GM23338 (cell line): ENCODE measurements around the gene ERBB4. TPM values are rescaled to one million over a fixed set of nuclear protein-coding genes. Genes with fewer than 3 reads are reported as not detected.

Experiments used
- ATAC-seq: fragments of 200-7000 bp; cut with Tn5 transposase; 3 replicates; pipeline ENCODE4 v1.9.1; 2020
- DNase-seq: peaks from one replicate; pipeline ENCODE4 v3.0.0-alpha.2; 2015; ENCODE audit warnings: low spot score
- H2AFZ ChIP-seq: fragments of 200-600 bp; sonication (generic); 2 replicates; pipeline ENCODE4 v1.8.0; 2016; ENCODE audit warnings: antibody characterized with exemption, mild to moderate bottlenecking, moderate library complexity
- H3F3A ChIP-seq: fragments of 200-600 bp; sonication (generic); replicated peaks from 2 replicates; pipeline ENCODE4 v1.8.0; 2017; ENCODE audit warnings: antibody characterized with exemption, mixed run types, low read depth
- H3K27ac ChIP-seq: fragments of 200-600 bp; sonication (generic); 2 replicates; pipeline ENCODE4 v1.6.1; 2016; ENCODE audit warnings: low read depth
- H3K27me3 ChIP-seq: fragments of 200-600 bp; sonication (generic); 2 replicates; pipeline ENCODE4 v1.8.0; 2016; ENCODE audit warnings: mild to moderate bottlenecking, mixed run types, moderate library complexity; ENCODE audit not compliant: insufficient read depth
- H3K36me3 ChIP-seq: fragments of 200-600 bp; sonication (generic); 2 replicates; pipeline ENCODE4 v1.8.0; 2016; ENCODE audit warnings: mild to moderate bottlenecking; ENCODE audit not compliant: insufficient read depth
- H3K4me1 ChIP-seq: fragments of 200-600 bp; sonication (generic); 2 replicates; pipeline ENCODE4 v1.8.0; 2016; ENCODE audit warnings: mild to moderate bottlenecking, moderate library complexity; ENCODE audit not compliant: insufficient read depth
- H3K4me2 ChIP-seq: fragments of 200-600 bp; sonication (generic); 2 replicates; pipeline ENCODE4 v1.7.1; 2017; ENCODE audit warnings: mixed run types
- H3K4me3 ChIP-seq: fragments of 200-600 bp; sonication (generic); 2 replicates; pipeline ENCODE4 v1.6.1; 2016; ENCODE audit warnings: mixed run types
- H3K79me2 ChIP-seq: fragments of 200-600 bp; sonication (generic); replicated peaks from 2 replicates; pipeline ENCODE4 v1.8.0; 2017; ENCODE audit warnings: mild to moderate bottlenecking; ENCODE audit not compliant: insufficient read depth
- H3K9me2 ChIP-seq: fragments of 200-600 bp; sonication (generic); 2 replicates; pipeline ENCODE4 v1.8.0; 2017; ENCODE audit not compliant: insufficient read depth
- H4K20me1 ChIP-seq: fragments of 200-600 bp; sonication (generic); replicated peaks from 2 replicates; pipeline ENCODE4 v1.8.0; 2017; ENCODE audit warnings: mild to moderate bottlenecking; ENCODE audit not compliant: insufficient read depth
- H3K27ac Mint-ChIP-seq: 2 replicates; pipeline ENCODE4 v1.8.0; 2020; ENCODE audit warnings: inconsistent platforms, mild to moderate bottlenecking, moderate library complexity, mixed read lengths
- H3K27me3 Mint-ChIP-seq: 3 replicates; pipeline ENCODE4 v1.8.0; 2022; ENCODE audit warnings: low read depth, mild to moderate bottlenecking, moderate library complexity, mixed read lengths, inconsistent platforms; ENCODE audit not compliant: insufficient read depth, poor library complexity
- H3K36me3 Mint-ChIP-seq: 3 replicates; pipeline ENCODE4 v1.8.0; 2021; ENCODE audit warnings: low read depth, mild to moderate bottlenecking, inconsistent platforms, moderate library complexity, mixed read lengths
- H3K4me1 Mint-ChIP-seq: 3 replicates; pipeline ENCODE4 v1.8.0; 2020; ENCODE audit warnings: mild to moderate bottlenecking, inconsistent platforms, mixed read lengths
- H3K4me3 Mint-ChIP-seq: 3 replicates; pipeline ENCODE4 v1.8.0; 2021; ENCODE audit warnings: moderate library complexity, mild to moderate bottlenecking, inconsistent platforms, mixed read lengths
- H3K9me3 Mint-ChIP-seq: 3 replicates; pipeline ENCODE4 v1.8.0; 2020; ENCODE audit warnings: moderate library complexity, mild to moderate bottlenecking, inconsistent platforms, mixed read lengths
- CTCF ChIP-seq, 2 experiments: fragments of 200-600 bp in 1 of 2; sonication (generic) in 1 of 2; conservative IDR thresholded peaks; 2 replicates each; pipeline versions ENCODE4 v1.5.1 to v1.6.1; 2016 to 2017; ENCODE audit warnings: antibody characterized with exemption in 2 of 2, low read depth in 2 of 2, mild to moderate bottlenecking in 2 of 2, moderate library complexity in 1 of 2
- ETS1 ChIP-seq: IDR thresholded peaks from 2 replicates; pipeline ENCODE4 v1.6.1; 2016; ENCODE audit warnings: antibody characterized with exemption
- EZH2 ChIP-seq: fragments of 200-600 bp; sonication (generic); IDR thresholded peaks from one replicate; pipeline ENCODE4 v1.8.0; 2017; ENCODE audit warnings: antibody characterized with exemption, mild to moderate bottlenecking, low read depth; ENCODE audit not compliant: unreplicated experiment
- EZH2phosphoT487 ChIP-seq: fragments of 200-600 bp; sonication (generic); IDR thresholded peaks from one replicate; pipeline ENCODE4 v1.8.1; 2018; ENCODE audit warnings: antibody characterized with exemption; ENCODE audit not compliant: unreplicated experiment
- JUNB ChIP-seq: IDR thresholded peaks from one replicate; pipeline ENCODE4 v1.6.1; 2016; ENCODE audit warnings: antibody characterized with exemption; ENCODE audit not compliant: unreplicated experiment
- NANOG ChIP-seq: IDR thresholded peaks from 2 replicates; pipeline ENCODE4 v1.6.1; 2016; ENCODE audit warnings: antibody characterized with exemption, borderline replicate concordance
- ZNF462 ChIP-seq: fragments of 250-450 bp; sonication (Bioruptor Pico); IDR thresholded peaks from 2 replicates; pipeline ENCODE4 v1.5.0; 2020; ENCODE audit warnings: mild to moderate bottlenecking, moderate library complexity
- polyA plus RNA-seq: library from polyadenylated mRNA; unstranded; fragments of >200 nt; fragmentation: Nextera tagmentation; extraction: Ambion mirVana; gene quantifications from 2 replicates; pipeline ENCODE4 v1.2.1, GENCODE V29; 2016
- total RNA-seq: library from RNA; depleted of rRNA; stranded (reverse); fragments of >200 nt; shearing (Covaris generic); gene quantifications from 2 replicates; pipeline ENCODE4 v1.2.3, GENCODE V29; 2014

Gene ERBB4
- total and polyA plus RNA-seq, 2 experiments from 2014 or later: 0.73 to 1.1 TPM

- ATAC-seq (no peak; the same call in 2 of the 3 replicates), DNase-seq (peak; percentile 20)
- Mint-ChIP-seq H3K4me3 (no peak overlapping the region), H3K4me1 (peaks cover 34% of the 10 kb centered on the region), H3K36me3 (no peaks in the 10 kb centered on the region), H3K27ac (no peak overlapping the region), H3K9me3 (peaks cover 3% of the 10 kb centered on the region; the same call in 2 of the 3 replicates), H3K27me3 (no peaks in the 10 kb centered on the region)
- Histone ChIP-seq H3K36me3 (no peaks in the 10 kb centered on the region), H3K9me2 (no peaks in the 10 kb centered on the region), H3F3A (no peaks in the 10 kb centered on the region), H3K4me3 (no peak overlapping the region), H3K27ac (no peak overlapping the region), H3K79me2 (no peaks in the 10 kb centered on the region), H3K27me3 (no peaks in the 10 kb centered on the region), H4K20me1 (no peaks in the 10 kb centered on the region), H3K4me2 (peak overlapping the region; percentile 50; the same call in 1 of the 2 replicates), H3K4me1 (peaks cover 22% of the 10 kb centered on the region), H2AFZ (no peak overlapping the region)
- TF ChIP-seq NANOG (peak; percentile 70; the same call in 1 of the 2 replicates), ETS1 (no peak)
Measured at GRCh38 chr2:211469664-211470059, 1068.9 kb downstream of the ERBB4 start.

- H3K27me3 Mint-ChIP-seq: no peaks in the 10 kb centered on the region
- TF ChIP-seq CTCF (conservative IDR thresholded peaks at IDR 0.05; ENCODE audit: low read depth in 2 of 2): no peak
- no peak for TF ChIP-seq EZH2
- no peak for TF ChIP-seq ZNF462 (CRISPR knock-in tag)
- no peak for TF ChIP-seq ETS1
- no peak for TF ChIP-seq JUNB
- TF ChIP-seq NANOG: no peak
- no peak for TF ChIP-seq EZH2phosphoT487
Measured at GRCh38 chr2:211468877-211469663, 1069.5 kb downstream of the ERBB4 start.

More at GRCh38 chr2:211468877-211469663, 1069.5 kb downstream of the ERBB4 start:
- Histone ChIP-seq H3K36me3 (no peaks in the 10 kb centered on the region), H3K9me2 (no peaks in the 10 kb centered on the region), H3K4me3 (no peak overlapping the region), H3F3A (no peaks in the 10 kb centered on the region), H2AFZ (no peak overlapping the region), H3K27ac (no peak overlapping the region), H4K20me1 (no peaks in the 10 kb centered on the region), H3K27me3 (no peaks in the 10 kb centered on the region), H3K79me2 (no peaks in the 10 kb centered on the region), H3K4me2 (peak overlapping the region; percentile 6; the same call in 1 of the 2 replicates), H3K4me1 (peaks cover 22% of the 10 kb centered on the region)
- Mint-ChIP-seq H3K4me1 (peaks cover 34% of the 10 kb centered on the region), H3K27ac (peak overlapping the region; percentile 85), H3K36me3 (no peaks in the 10 kb centered on the region), H3K9me3 (peaks cover 3% of the 10 kb centered on the region; the same call in 2 of the 3 replicates), H3K4me3 (no peak overlapping the region)
- DNase-seq (peak; percentile 22), ATAC-seq (peak; percentile 74)
